Measurements from ENCODE around the gene ZDHHC6. TPM values are rescaled to one million over a fixed set of nuclear protein-coding genes. Genes with fewer than 3 reads are reported as not detected.
A peak's percentile ranks its signal among the peaks of the same experiment; 100 is the strongest.

The ZDHHC6 gene
- 10 to 100 TPM; 37.8 to 39.0 TPM for total RNA-seq

- DNase-seq: peak; percentile 89
- intact Hi-C loops (cut with micrococcal nuclease): loop anchor here (1.0 to 5.0 kb wide), 4 partner anchors 14 to 265 kb away; partner anchors contain the start of gene GPAM
- Mint-ChIP-seq H3K27me3 (ENCODE audit: low read depth) (no peaks in the 10 kb centered on the region), H3K36me3 (ENCODE audit: low read depth) (peaks cover 26% of the 10 kb centered on the region), H3K4me3 (peak within 1 kb of the TSS; percentile 84), H3K9me3 (no peaks in the 10 kb centered on the region), H3K27ac (peak within 1 kb of the TSS; percentile 86), H3K4me1 (ENCODE audit: low read depth) (peaks cover 58% of the 10 kb centered on the region)
- CTCF ChIA-PET: interaction anchor here (0.9 to 1.7 kb wide), 4 partner anchors 10 to 22 kb away, joined by 3 to 7 read pairs (median 4); no protein-coding TSS in a partner anchor
These were observed at the start of gene ZDHHC6, which contains the start of gene VTI1A for GRCh38 chr10:112446855-112447619. Gene ZDHHC6, minus strand, starts transcription at chr10:112446914. Its CDS starts 1,478 bp downstream, at chr10:112445436. Gene VTI1A, plus strand, starts transcription at chr10:112447215. Its CDS starts 159 bp downstream, at chr10:112447374.

GRCh38 chr10:112492736-112493135 lies 46.0 kb upstream of the ZDHHC6 start:
- H3K36me3 Mint-ChIP-seq (ENCODE audit: low read depth): peaks cover 3% of the 10 kb centered on the region
- H3K4me3 Mint-ChIP-seq: no peak overlapping the region
- H3K4me1 Mint-ChIP-seq (ENCODE audit: low read depth): peaks cover 5% of the 10 kb centered on the region
- no peak for DNase-seq
- no peaks in the 10 kb centered on the region for H3K27me3 Mint-ChIP-seq (ENCODE audit: low read depth)
- H3K9me3 Mint-ChIP-seq: no peaks in the 10 kb centered on the region
- intact Hi-C loops (cut with micrococcal nuclease): no loop called here
- H3K27ac Mint-ChIP-seq: no peak overlapping the region
- CTCF ChIA-PET: no interaction called here

- Mint-ChIP-seq H3K4me1 (ENCODE audit: low read depth) (peaks cover 5% of the 10 kb centered on the region), H3K27me3 (ENCODE audit: low read depth) (no peaks in the 10 kb centered on the region), H3K4me3 (no peak overlapping the region), H3K27ac (no peak overlapping the region), H3K36me3 (ENCODE audit: low read depth) (peaks cover 3% of the 10 kb centered on the region), H3K9me3 (no peaks in the 10 kb centered on the region)
- intact Hi-C loops (cut with micrococcal nuclease): no loop called here
- DNase-seq: no peak
- CTCF ChIA-PET: interaction anchor here (1.0 kb wide), 2 partner anchors 19 to 21 kb away, joined by 3 to 4 read pairs; no protein-coding TSS in a partner anchor
These were observed 44.4 kb upstream of the ZDHHC6 start for GRCh38 chr10:112491144-112491543.

DNA sequence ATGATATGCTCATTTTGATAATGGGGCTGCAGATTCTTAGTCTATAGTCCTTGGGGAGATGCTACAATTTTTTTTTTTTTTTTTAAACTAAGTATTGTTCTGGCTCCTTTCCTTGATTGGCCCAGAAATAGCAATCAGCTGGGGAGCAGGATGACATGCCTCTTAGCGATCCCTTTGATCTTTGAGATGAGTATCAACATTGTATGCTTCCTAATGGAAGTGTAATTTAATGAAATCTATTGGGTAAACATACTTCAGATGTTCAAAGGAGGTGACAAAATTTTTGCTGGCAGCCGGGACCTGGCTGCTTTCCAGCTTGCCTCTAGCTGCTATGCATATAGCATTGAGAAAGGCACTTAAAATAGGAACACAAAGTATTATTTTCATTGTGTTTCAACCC lies 43.8 kb upstream of the ZDHHC6 start:
- DNase-seq: no peak
- Mint-ChIP-seq H3K36me3 (ENCODE audit: low read depth) (peaks cover 3% of the 10 kb centered on the region), H3K9me3 (no peaks in the 10 kb centered on the region), H3K27ac (no peak overlapping the region), H3K4me3 (no peak overlapping the region), H3K27me3 (ENCODE audit: low read depth) (no peaks in the 10 kb centered on the region), H3K4me1 (ENCODE audit: low read depth) (peaks cover 5% of the 10 kb centered on the region)
- intact Hi-C loops (cut with micrococcal nuclease): no loop called here
- CTCF ChIA-PET: interaction anchor here (0.7 kb wide), 1 partner anchor 11 kb away, joined by 3 read pairs; no protein-coding TSS in a partner anchor

DNA sequence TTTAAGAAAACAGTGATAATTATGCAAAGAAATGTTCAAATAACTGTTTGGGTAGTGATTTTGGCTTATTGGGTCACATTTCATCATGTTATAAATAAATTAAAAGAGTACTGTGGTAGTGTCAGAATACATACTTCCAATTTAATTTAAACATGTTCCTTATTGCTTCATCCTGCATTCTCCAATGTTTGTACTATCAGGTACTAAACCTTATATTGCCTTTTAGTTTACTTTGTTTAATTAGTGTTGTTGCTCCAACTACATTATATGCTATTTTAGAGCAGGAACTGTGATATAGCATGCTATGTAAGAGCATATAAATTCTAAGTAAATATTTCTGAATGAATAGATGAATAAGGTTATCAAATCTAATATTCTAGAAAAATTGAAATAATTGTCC lies 41.2 kb upstream of the ZDHHC6 start:
- H3K4me1 Mint-ChIP-seq (ENCODE audit: low read depth): peaks cover 9% of the 10 kb centered on the region
- H3K27ac Mint-ChIP-seq: no peak overlapping the region
- no peak overlapping the region for H3K4me3 Mint-ChIP-seq
- CTCF ChIA-PET: interaction anchor here (3.0 kb wide), 1 partner anchor 16 kb away, joined by 16 read pairs; no protein-coding TSS in a partner anchor
- no peak for DNase-seq
- no peaks in the 10 kb centered on the region for H3K36me3 Mint-ChIP-seq (ENCODE audit: low read depth)
- H3K27me3 Mint-ChIP-seq (ENCODE audit: low read depth): no peaks in the 10 kb centered on the region
- intact Hi-C loops (cut with micrococcal nuclease): no loop called here
- H3K9me3 Mint-ChIP-seq: no peaks in the 10 kb centered on the region

DNA sequence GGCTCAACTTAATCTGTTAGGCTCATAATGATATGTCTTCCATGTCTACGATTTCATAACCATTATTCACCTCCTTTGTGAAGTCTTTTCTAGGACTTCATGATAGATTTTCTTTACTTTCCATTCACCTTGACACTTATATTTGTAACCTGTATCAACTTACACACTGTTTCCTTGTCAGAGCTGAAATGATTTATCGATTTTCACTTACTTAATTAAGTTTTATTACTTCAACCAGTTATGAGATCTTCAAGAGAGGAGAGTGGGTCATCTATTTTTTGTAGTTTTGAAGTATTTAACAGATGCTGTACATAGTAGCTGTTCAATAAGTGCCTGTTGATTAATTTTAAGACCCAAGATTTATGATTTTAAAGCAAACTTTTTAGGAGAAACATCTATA lies 37.7 kb upstream of the ZDHHC6 start:
- Mint-ChIP-seq H3K27me3 (ENCODE audit: low read depth) (no peaks in the 10 kb centered on the region), H3K9me3 (no peaks in the 10 kb centered on the region), H3K27ac (no peak overlapping the region), H3K36me3 (ENCODE audit: low read depth) (no peaks in the 10 kb centered on the region), H3K4me3 (no peak overlapping the region), H3K4me1 (ENCODE audit: low read depth) (peaks cover 7% of the 10 kb centered on the region)
- DNase-seq: no peak
- intact Hi-C loops (cut with micrococcal nuclease): no loop called here
- CTCF ChIA-PET: interaction anchor here (1.7 kb wide), 1 partner anchor 12 kb away, joined by 7 read pairs; no protein-coding TSS in a partner anchor

GRCh38 chr10:112481602-112482001 lies 34.9 kb upstream of the ZDHHC6 start:
- H3K9me3 Mint-ChIP-seq: no peaks in the 10 kb centered on the region
- no peak for DNase-seq
- peaks cover 12% of the 10 kb centered on the region for H3K4me1 Mint-ChIP-seq (ENCODE audit: low read depth)
- no peaks in the 10 kb centered on the region for H3K27me3 Mint-ChIP-seq (ENCODE audit: low read depth)
- H3K27ac Mint-ChIP-seq: no peak overlapping the region
- CTCF ChIA-PET: interaction anchor here (1.2 to 1.3 kb wide), 2 partner anchors 9 to 11 kb away, joined by 3 to 4 read pairs; no protein-coding TSS in a partner anchor
- H3K4me3 Mint-ChIP-seq: no peak overlapping the region
- H3K36me3 Mint-ChIP-seq (ENCODE audit: low read depth): no peaks in the 10 kb centered on the region
- intact Hi-C loops (cut with micrococcal nuclease): no loop called here

GRCh38 chr10:112475575-112476218 lies 29.0 kb upstream of the ZDHHC6 start:
- Mint-ChIP-seq H3K36me3 (ENCODE audit: low read depth) (peaks cover 2% of the 10 kb centered on the region), H3K4me1 (ENCODE audit: low read depth) (peaks cover 10% of the 10 kb centered on the region), H3K4me3 (no peak overlapping the region), H3K27ac (no peak overlapping the region), H3K27me3 (ENCODE audit: low read depth) (no peaks in the 10 kb centered on the region), H3K9me3 (no peaks in the 10 kb centered on the region)
- DNase-seq: no peak
- CTCF ChIA-PET: interaction anchor here (0.5 to 1.9 kb wide), 13 partner anchors 9 to 1160 kb away, joined by 3 to 6 read pairs (median 3); no protein-coding TSS in a partner anchor
- intact Hi-C loops (cut with micrococcal nuclease): loop anchor here (1.0 to 10.0 kb wide), 5 partner anchors 633 to 1088 kb away; no protein-coding TSS in a partner anchor

- no peak for DNase-seq
- intact Hi-C loops (cut with micrococcal nuclease): loop anchor here (1.0 to 10.0 kb wide), 8 partner anchors 26 to 1049 kb away; partner anchors contain the start of genes GPAM and ZDHHC6
- Mint-ChIP-seq H3K4me3 (no peak overlapping the region), H3K27ac (no peak overlapping the region), H3K27me3 (ENCODE audit: low read depth) (no peaks in the 10 kb centered on the region), H3K4me1 (ENCODE audit: low read depth) (peaks cover 7% of the 10 kb centered on the region), H3K36me3 (ENCODE audit: low read depth) (peaks cover 4% of the 10 kb centered on the region), H3K9me3 (no peaks in the 10 kb centered on the region)
- CTCF ChIA-PET: interaction anchor here (0.6 to 3.8 kb wide), 40 partner anchors 9 to 1575 kb away, joined by 3 to 35 read pairs (median 4); partner anchors contain the start of gene ACSL5
These were observed 25.3 kb upstream of the ZDHHC6 start for GRCh38 chr10:112471878-112472487.

DNA sequence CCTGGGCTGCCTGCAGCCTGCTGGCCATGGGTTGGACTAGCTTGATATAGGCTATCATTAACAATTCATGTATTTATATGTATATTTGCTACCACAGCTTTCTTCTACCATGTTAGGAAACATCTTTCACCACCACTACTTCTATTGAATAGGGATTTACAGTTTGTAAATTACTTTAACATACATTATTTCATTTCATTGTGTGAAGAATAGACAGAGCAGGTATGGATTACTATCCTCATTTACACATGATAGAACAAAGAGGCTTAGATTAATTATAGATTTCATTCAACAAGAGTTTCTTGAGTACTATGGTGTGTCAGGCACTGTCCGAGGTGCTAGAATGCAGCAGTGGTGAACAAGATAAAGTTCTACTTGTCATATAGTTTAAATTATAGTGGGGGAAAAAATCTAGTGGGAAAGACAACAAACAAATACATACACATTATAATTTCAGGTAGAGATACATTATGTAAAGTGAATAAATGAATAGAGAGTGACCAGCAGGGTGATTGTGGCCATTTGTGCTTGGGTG lies 20.9 kb upstream of the ZDHHC6 start:
- intact Hi-C loops (cut with micrococcal nuclease): loop anchor here (10.0 kb wide), 1 partner anchor 857 kb away; no protein-coding TSS in a partner anchor
- Mint-ChIP-seq H3K9me3 (peaks cover 1% of the 10 kb centered on the region), H3K27me3 (ENCODE audit: low read depth) (no peaks in the 10 kb centered on the region), H3K4me3 (no peak overlapping the region), H3K27ac (no peak overlapping the region), H3K36me3 (ENCODE audit: low read depth) (peaks cover 25% of the 10 kb centered on the region), H3K4me1 (ENCODE audit: low read depth) (peaks cover 13% of the 10 kb centered on the region)
- DNase-seq: no peak
- CTCF ChIA-PET: no interaction called here

- no peak for DNase-seq
- Mint-ChIP-seq H3K27ac (peak overlapping the region; percentile 47), H3K4me3 (no peak overlapping the region), H3K9me3 (peaks cover 1% of the 10 kb centered on the region), H3K36me3 (ENCODE audit: low read depth) (peaks cover 27% of the 10 kb centered on the region), H3K27me3 (ENCODE audit: low read depth) (no peaks in the 10 kb centered on the region), H3K4me1 (ENCODE audit: low read depth) (peaks cover 15% of the 10 kb centered on the region)
- intact Hi-C loops (cut with micrococcal nuclease): loop anchor here (10.0 kb wide), 1 partner anchor 858 kb away; no protein-coding TSS in a partner anchor
- CTCF ChIA-PET: no interaction called here
These were observed 20.1 kb upstream of the ZDHHC6 start for GRCh38 chr10:112466802-112467201.
